Nephron (organoid): ENCODE data around the gene ACTA1.

Experiments
- H3K27ac Mint-ChIP-seq, 3 experiments: 2 replicates each; pipeline ENCODE4 v1.8.0; 2020; ENCODE audit warnings: mixed read lengths in 3 of 3, mild to moderate bottlenecking in 2 of 3, moderate library complexity in 1 of 3
- H3K27me3 Mint-ChIP-seq: 2 replicates; pipeline ENCODE4 v1.8.0; 2021; ENCODE audit warnings: low read depth, mild to moderate bottlenecking, moderate library complexity, mixed read lengths
- H3K36me3 Mint-ChIP-seq: 2 replicates; pipeline ENCODE4 v1.8.0; 2020; ENCODE audit warnings: low read depth, mixed read lengths
- H3K4me1 Mint-ChIP-seq: 2 replicates; pipeline ENCODE4 v1.8.0; 2020; ENCODE audit warnings: mixed read lengths
- H3K4me3 Mint-ChIP-seq, 3 experiments: 2 replicates each; pipeline ENCODE4 v1.8.0; 2020; ENCODE audit warnings: mild to moderate bottlenecking in 3 of 3, mixed read lengths in 3 of 3, moderate library complexity in 2 of 3
- H3K9me3 Mint-ChIP-seq: 2 replicates; pipeline ENCODE4 v1.8.0; 2020; ENCODE audit warnings: mixed read lengths
- CTCF ChIP-seq, 3 experiments: fragments of 200-600 bp; sonication (generic); IDR thresholded peaks; one replicate each; pipeline ENCODE4 v1.5.0; 2021; ENCODE audit warnings: antibody characterized with exemption in 3 of 3; ENCODE audit not compliant: unreplicated experiment in 3 of 3

Gene ACTA1

GRCh38 chr1:229431284-229432115 lies 2.4 kb downstream of the ACTA1 start:
- no peak for TF ChIP-seq CTCF (IDR thresholded peaks at IDR 0.05; ENCODE audit: unreplicated experiment in 3 of 3)
- Mint-ChIP-seq H3K9me3 (peaks cover 4% of the 10 kb centered on the region), H3K4me3 (peak overlapping the region; percentile 59 to 81 (median 75)), H3K4me1 (peaks cover 27% of the 10 kb centered on the region), H3K27me3 (peaks cover 85% of the 10 kb centered on the region), H3K27ac (no peak overlapping the region), H3K36me3 (peaks cover 6% of the 10 kb centered on the region)

- Mint-ChIP-seq H3K36me3 (peaks cover 6% of the 10 kb centered on the region), H3K4me3 (peak overlapping the region; percentile 59 to 81 (median 75)), H3K27me3 (peaks cover 85% of the 10 kb centered on the region), H3K27ac (no peak overlapping the region), H3K4me1 (peaks cover 21% of the 10 kb centered on the region), H3K9me3 (peaks cover 4% of the 10 kb centered on the region)
- TF ChIP-seq CTCF (IDR thresholded peaks at IDR 0.05; ENCODE audit: unreplicated experiment in 3 of 3): no peak
These were observed 3.1 kb downstream of the ACTA1 start for GRCh38 chr1:229430761-229431283.

GRCh38 chr1:229428256-229428655 lies 5.6 kb downstream of the ACTA1 start:
- Mint-ChIP-seq H3K9me3 (peaks cover 7% of the 10 kb centered on the region), H3K4me3 (no peak overlapping the region), H3K4me1 (peaks cover 11% of the 10 kb centered on the region), H3K27me3 (peaks cover 73% of the 10 kb centered on the region), H3K27ac (no peak overlapping the region), H3K36me3 (peaks cover 6% of the 10 kb centered on the region)
- no peak for TF ChIP-seq CTCF (IDR thresholded peaks at IDR 0.05; ENCODE audit: unreplicated experiment in 3 of 3)

- H3K27me3 Mint-ChIP-seq: peaks cover 72% of the 10 kb centered on the region
- H3K4me1 Mint-ChIP-seq: peaks cover 11% of the 10 kb centered on the region
- H3K36me3 Mint-ChIP-seq: peaks cover 6% of the 10 kb centered on the region
- peaks cover 12% of the 10 kb centered on the region for H3K9me3 Mint-ChIP-seq
- H3K27ac Mint-ChIP-seq: no peak overlapping the region
- no peak for TF ChIP-seq CTCF (IDR thresholded peaks at IDR 0.05; ENCODE audit: unreplicated experiment in 3 of 3)
- no peak overlapping the region for H3K4me3 Mint-ChIP-seq
These were observed 6.3 kb downstream of the ACTA1 start for GRCh38 chr1:229427572-229427971.

- no peak overlapping the region for H3K27ac Mint-ChIP-seq
- H3K36me3 Mint-ChIP-seq: no peaks in the 10 kb centered on the region
- H3K4me1 Mint-ChIP-seq: peaks cover 1% of the 10 kb centered on the region
- peaks cover 8% of the 10 kb centered on the region for H3K9me3 Mint-ChIP-seq
- no peak for TF ChIP-seq CTCF (IDR thresholded peaks at IDR 0.05; ENCODE audit: unreplicated experiment in 3 of 3)
- peaks cover 53% of the 10 kb centered on the region for H3K27me3 Mint-ChIP-seq
- no peak overlapping the region for H3K4me3 Mint-ChIP-seq
These were observed 8.2 kb downstream of the ACTA1 start for GRCh38 chr1:229425564-229426159.
